Measurements from ENCODE around the gene SLC17A5.
A peak's percentile ranks its signal among the peaks of the same experiment; 100 is the strongest.
"Not testable (repeated sequence)": the region's sequence is repeated elsewhere in the genome, so short reads cannot be mapped to it uniquely, and the experiment has no call there.

The SLC17A5 gene

GRCh38 chr6:73680289-73680918, 26.6 kb upstream of the SLC17A5 start:
- FAIRE-seq (no peak), DNase-seq (ENCODE audit: insufficient read length) (no peak)
- TF ChIP-seq TAF1 (IDR thresholded peaks at IDR 0.05; ENCODE audit: borderline replicate concordance, low read depth, low read length) (no peak), POLR2AphosphoS5 (IDR thresholded peaks at IDR 0.05; ENCODE audit: low read depth, low read length) (no peak), POLR2A (IDR thresholded peaks at IDR 0.05; ENCODE audit: low read depth, low read length) (no peak)

GRCh38 chr6:73679846-73680245, 26.1 kb upstream of the SLC17A5 start:
- not testable (repeated sequence) for FAIRE-seq; DNase-seq (ENCODE audit: insufficient read length)

GRCh38 chr6:73679009-73679408, 25.2 kb upstream of the SLC17A5 start:
- FAIRE-seq (no peak), DNase-seq (ENCODE audit: insufficient read length) (no peak)
- TF ChIP-seq POLR2AphosphoS5 (IDR thresholded peaks at IDR 0.05; ENCODE audit: low read depth, low read length) (no peak), TAF1 (IDR thresholded peaks at IDR 0.05; ENCODE audit: borderline replicate concordance, low read depth, low read length) (no peak), POLR2A (IDR thresholded peaks at IDR 0.05; ENCODE audit: low read depth, low read length) (no peak)

- FAIRE-seq = peak; percentile 93
Observed at GRCh38 chr6:73675466-73676098, 21.8 kb upstream of the SLC17A5 start.

GRCh38 chr6:73671911-73672685, 18.3 kb upstream of the SLC17A5 start:
- TF ChIP-seq POLR2AphosphoS5 (IDR thresholded peaks at IDR 0.05; ENCODE audit: low read depth, low read length) (no peak), TAF1 (IDR thresholded peaks at IDR 0.05; ENCODE audit: borderline replicate concordance, low read depth, low read length) (no peak), POLR2A (IDR thresholded peaks at IDR 0.05; ENCODE audit: low read depth, low read length) (no peak)

More at GRCh38 chr6:73675466-73676098, 21.8 kb upstream of the SLC17A5 start:
- DNase-seq (ENCODE audit: insufficient read length) = no peak
- no peak for TF ChIP-seq POLR2A (IDR thresholded peaks at IDR 0.05; ENCODE audit: low read depth, low read length)
- no peak for TF ChIP-seq TAF1 (IDR thresholded peaks at IDR 0.05; ENCODE audit: borderline replicate concordance, low read depth, low read length)
- TF ChIP-seq POLR2AphosphoS5 (IDR thresholded peaks at IDR 0.05; ENCODE audit: low read depth, low read length) = no peak

GRCh38 chr6:73669005-73669404, 15.2 kb upstream of the SLC17A5 start:
- DNase-seq (ENCODE audit: insufficient read length) = no peak
- no peak for TF ChIP-seq TAF1 (IDR thresholded peaks at IDR 0.05; ENCODE audit: borderline replicate concordance, low read depth, low read length)
- no peak for TF ChIP-seq POLR2AphosphoS5 (IDR thresholded peaks at IDR 0.05; ENCODE audit: low read depth, low read length)
- TF ChIP-seq POLR2A (IDR thresholded peaks at IDR 0.05; ENCODE audit: low read depth, low read length) = no peak

More at GRCh38 chr6:73671911-73672685, 18.3 kb upstream of the SLC17A5 start:
- DNase-seq (ENCODE audit: insufficient read length) (no peak), FAIRE-seq (no peak)

GRCh38 chr6:73667798-73668197, 14.0 kb upstream of the SLC17A5 start:
- DNase-seq (ENCODE audit: insufficient read length) = no peak
- TF ChIP-seq POLR2AphosphoS5 (IDR thresholded peaks at IDR 0.05; ENCODE audit: low read depth, low read length) = no peak
- TF ChIP-seq TAF1 (IDR thresholded peaks at IDR 0.05; ENCODE audit: borderline replicate concordance, low read depth, low read length) = no peak
- TF ChIP-seq POLR2A (IDR thresholded peaks at IDR 0.05; ENCODE audit: low read depth, low read length) = no peak
- FAIRE-seq = peak; percentile 58

More at GRCh38 chr6:73669005-73669404, 15.2 kb upstream of the SLC17A5 start:
- FAIRE-seq = no peak

- FAIRE-seq (no peak), DNase-seq (ENCODE audit: insufficient read length) (no peak)
- TF ChIP-seq TAF1 (IDR thresholded peaks at IDR 0.05; ENCODE audit: borderline replicate concordance, low read depth, low read length) = no peak
- no peak for TF ChIP-seq POLR2A (IDR thresholded peaks at IDR 0.05; ENCODE audit: low read depth, low read length)
- TF ChIP-seq POLR2AphosphoS5 (IDR thresholded peaks at IDR 0.05; ENCODE audit: low read depth, low read length) = no peak
Observed at GRCh38 chr6:73666393-73666792, 12.6 kb upstream of the SLC17A5 start.

- FAIRE-seq = peak; percentile 33
- TF ChIP-seq TAF1 (IDR thresholded peaks at IDR 0.05; ENCODE audit: borderline replicate concordance, low read depth, low read length) (no peak), POLR2AphosphoS5 (IDR thresholded peaks at IDR 0.05; ENCODE audit: low read depth, low read length) (no peak), POLR2A (IDR thresholded peaks at IDR 0.05; ENCODE audit: low read depth, low read length) (no peak)
- DNase-seq (ENCODE audit: insufficient read length) = no peak
Observed at GRCh38 chr6:73665686-73666319, 12.0 kb upstream of the SLC17A5 start.

- DNase-seq (ENCODE audit: insufficient read length) = no peak
- TF ChIP-seq POLR2A (IDR thresholded peaks at IDR 0.05; ENCODE audit: low read depth, low read length) = no peak
- no peak for TF ChIP-seq TAF1 (IDR thresholded peaks at IDR 0.05; ENCODE audit: borderline replicate concordance, low read depth, low read length)
- no peak for TF ChIP-seq POLR2AphosphoS5 (IDR thresholded peaks at IDR 0.05; ENCODE audit: low read depth, low read length)
- no peak for FAIRE-seq
Observed at GRCh38 chr6:73664701-73665100, 10.9 kb upstream of the SLC17A5 start.

GRCh38 chr6:73657201-73657600, 3.4 kb upstream of the SLC17A5 start:
- TF ChIP-seq POLR2A (IDR thresholded peaks at IDR 0.05; ENCODE audit: low read depth, low read length) (no peak), TAF1 (IDR thresholded peaks at IDR 0.05; ENCODE audit: borderline replicate concordance, low read depth, low read length) (no peak), POLR2AphosphoS5 (IDR thresholded peaks at IDR 0.05; ENCODE audit: low read depth, low read length) (no peak)
- DNase-seq (ENCODE audit: insufficient read length) (no peak), FAIRE-seq (no peak)

All from GM12892 (cell line).